A204.1 (cell line): ENCODE data around the gene CLTC.
"Not testable (repeated sequence)": the region's sequence is repeated elsewhere in the genome, so short reads cannot be mapped to it uniquely, and the experiment has no call there.

ENCODE experiments used
- FAIRE-seq: peaks from 2 replicates; lab custom pipeline; 2012; peaks lifted over from hg19 to GRCh38; lab: Jason Lieb, UNC

Gene CLTC

GRCh38 chr17:59619298-59620063 lies at the start of gene CLTC:
TSS of gene CLTC (plus strand) at chr17:59619895. CDS start at chr17:59620132, 237 bp downstream.
- FAIRE-seq: peak; percentile 64

GRCh38 chr17:59572301-59572924 lies 47.3 kb upstream of the CLTC start:
- FAIRE-seq: no peak

GRCh38 chr17:59584168-59584567 lies 35.5 kb upstream of the CLTC start:
- not testable (repeated sequence) for FAIRE-seq

GRCh38 chr17:59600169-59600568 lies 19.5 kb upstream of the CLTC start:
- no peak for FAIRE-seq

- FAIRE-seq: no peak
Measured at GRCh38 chr17:59601130-59601529, 18.6 kb upstream of the CLTC start.

GRCh38 chr17:59607061-59607460 lies 12.6 kb upstream of the CLTC start:
- FAIRE-seq: no peak

- FAIRE-seq: no peak
Measured at GRCh38 chr17:59607817-59608403, 11.8 kb upstream of the CLTC start.

- FAIRE-seq: no peak
Measured at GRCh38 chr17:59611503-59611902, 8.2 kb upstream of the CLTC start.

GRCh38 chr17:59616253-59616920 lies 3.3 kb upstream of the CLTC start:
- no peak for FAIRE-seq

- FAIRE-seq: no peak
Measured at GRCh38 chr17:59617156-59617732, 2.5 kb upstream of the CLTC start.

GRCh38 chr17:59619035-59619297 lies 729 bp upstream of the CLTC start:
- FAIRE-seq: no peak

- FAIRE-seq: no peak
Measured at GRCh38 chr17:59620064-59620359, 317 bp downstream of the CLTC start.

- FAIRE-seq: no peak
Measured at GRCh38 chr17:59620518-59621259, 994 bp downstream of the CLTC start.

- FAIRE-seq: no peak
Measured at GRCh38 chr17:59621771-59622170, 2.1 kb downstream of the CLTC start.

GRCh38 chr17:59623151-59623550 lies 3.5 kb downstream of the CLTC start:
- FAIRE-seq: no peak

- FAIRE-seq: no peak
Measured at GRCh38 chr17:59626756-59627155, 7.1 kb downstream of the CLTC start.

GRCh38 chr17:59627274-59627673 lies 7.6 kb downstream of the CLTC start:
- no peak for FAIRE-seq

GRCh38 chr17:59627770-59628171 lies 8.1 kb downstream of the CLTC start:
- FAIRE-seq: no peak

GRCh38 chr17:59629174-59629573 lies 9.5 kb downstream of the CLTC start:
- FAIRE-seq: no peak

- no peak for FAIRE-seq
Measured at GRCh38 chr17:59631276-59631675, 11.6 kb downstream of the CLTC start.

GRCh38 chr17:59632398-59632797 lies 12.7 kb downstream of the CLTC start:
- FAIRE-seq: no peak

- FAIRE-seq: no peak
Measured at GRCh38 chr17:59633658-59634359, 14.1 kb downstream of the CLTC start.
